ENCODE data around the gene SF3B5.

- TF ChIP-seq CTCF (IDR thresholded peaks at IDR 0.05), result no peak
- TF ChIP-seq POLR2A (IDR thresholded peaks at IDR 0.05), result no peak
These were observed 26.6 kb downstream of the SF3B5 start for GRCh38 chr6:144068794-144069193.

All from right lobe of liver (tissue), 4 donors.